Mucosa of stomach (tissue), 1 donor: Measurements from ENCODE around the gene ARF6.
"Not testable (repeated sequence)": the region's sequence is repeated elsewhere in the genome, so short reads cannot be mapped to it uniquely, and the experiment has no call there.

Experiments used
- H3K27me3 ChIP-seq: one replicate; pipeline ENCODE4 v1.7.0; 2013; ENCODE audit warnings: mild to moderate bottlenecking, low read length; ENCODE audit not compliant: control insufficient read depth, insufficient read depth
- H3K36me3 ChIP-seq: one replicate; pipeline ENCODE4 v1.7.0; 2013; ENCODE audit warnings: low read length; ENCODE audit not compliant: control insufficient read depth, insufficient read depth
- H3K4me1 ChIP-seq: one replicate; pipeline ENCODE4 v1.7.0; 2013; ENCODE audit warnings: mild to moderate bottlenecking, low read length; ENCODE audit not compliant: control insufficient read depth, insufficient read depth
- H3K4me3 ChIP-seq: one replicate; pipeline ENCODE4 v1.7.0; 2013; ENCODE audit warnings: low read length
- H3K9ac ChIP-seq: one replicate; pipeline ENCODE4 v1.7.0; 2013; ENCODE audit warnings: mild to moderate bottlenecking, low read length, moderate library complexity
- H3K9me3 ChIP-seq: one replicate; pipeline ENCODE4 v1.7.0; 2013; ENCODE audit warnings: mild to moderate bottlenecking, low read length, moderate library complexity; ENCODE audit not compliant: control insufficient read depth
- donor health status: Pancreatic carcinoma.

Gene ARF6

GRCh38 chr14:49898485-49898884, 5.6 kb downstream of the ARF6 start:
- peaks cover 15% of the 10 kb centered on the region for H3K4me1 ChIP-seq
- H3K36me3 ChIP-seq: peaks cover 4% of the 10 kb centered on the region
- no peak overlapping the region for H3K4me3 ChIP-seq
- no peaks in the 10 kb centered on the region for H3K9me3 ChIP-seq
- no peak overlapping the region for H3K9ac ChIP-seq
- no peaks in the 10 kb centered on the region for H3K27me3 ChIP-seq

GRCh38 chr14:49900973-49901372, 8.1 kb downstream of the ARF6 start:
- Histone ChIP-seq H3K9ac (no peak overlapping the region), H3K27me3 (no peaks in the 10 kb centered on the region), H3K9me3 (no peaks in the 10 kb centered on the region), H3K4me1 (peaks cover 15% of the 10 kb centered on the region), H3K36me3 (no peaks in the 10 kb centered on the region), H3K4me3 (no peak overlapping the region)

DNA sequence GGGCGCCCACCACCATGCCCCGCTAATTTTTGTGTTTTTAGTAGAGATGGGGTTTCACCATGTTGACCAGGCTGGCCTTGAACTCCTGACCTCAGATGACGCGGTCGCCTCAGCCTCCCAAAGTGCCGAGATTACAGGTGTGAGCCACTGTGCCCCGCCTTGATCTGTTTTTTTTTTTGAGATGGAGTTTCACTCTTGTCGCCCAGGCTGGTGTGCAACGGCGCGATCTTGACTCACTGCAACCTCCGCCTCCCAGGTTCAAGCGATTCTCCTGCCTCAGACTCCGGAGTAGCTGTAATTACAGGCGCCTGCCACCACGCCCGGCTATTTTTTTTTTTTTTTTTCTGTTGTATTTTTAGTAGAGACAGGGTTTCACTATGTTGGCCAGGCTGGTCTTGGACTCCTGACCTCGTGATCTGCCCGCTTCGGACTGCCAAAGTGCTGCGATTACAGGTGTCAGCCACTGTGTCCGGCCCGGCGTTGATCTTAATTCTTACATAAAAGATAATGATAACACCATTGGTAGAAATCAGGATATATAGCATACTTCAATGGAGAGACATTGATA, 9.9 kb downstream of the ARF6 start:
- not testable (repeated sequence) for H3K9me3 ChIP-seq, H3K4me3 ChIP-seq, H3K36me3 ChIP-seq, H3K9ac ChIP-seq, H3K27me3 ChIP-seq
- H3K4me1 ChIP-seq: peaks cover 18% of the 10 kb centered on the region

GRCh38 chr14:49904270-49904669, 11.4 kb downstream of the ARF6 start:
- H3K36me3 ChIP-seq: no peaks in the 10 kb centered on the region
- H3K4me3 ChIP-seq: no peak overlapping the region
- H3K27me3 ChIP-seq: no peaks in the 10 kb centered on the region
- peaks cover 12% of the 10 kb centered on the region for H3K4me1 ChIP-seq
- no peak overlapping the region for H3K9ac ChIP-seq
- H3K9me3 ChIP-seq: no peaks in the 10 kb centered on the region

GRCh38 chr14:49905989-49906388, 13.1 kb downstream of the ARF6 start:
- Histone ChIP-seq H3K4me1 (peaks cover 12% of the 10 kb centered on the region), H3K27me3 (no peaks in the 10 kb centered on the region), H3K9ac (no peak overlapping the region), H3K4me3 (no peak overlapping the region), H3K9me3 (no peaks in the 10 kb centered on the region), H3K36me3 (no peaks in the 10 kb centered on the region)

GRCh38 chr14:49907186-49907585, 14.3 kb downstream of the ARF6 start:
- Histone ChIP-seq H3K9me3 (no peaks in the 10 kb centered on the region), H3K27me3 (no peaks in the 10 kb centered on the region)

GRCh38 chr14:49908433-49908782, 15.5 kb downstream of the ARF6 start:
- Histone ChIP-seq H3K4me1 (peaks cover 19% of the 10 kb centered on the region), H3K4me3 (no peak overlapping the region), H3K27me3 (no peaks in the 10 kb centered on the region), H3K36me3 (no peaks in the 10 kb centered on the region), H3K9me3 (no peaks in the 10 kb centered on the region), H3K9ac (no peak overlapping the region)

More at GRCh38 chr14:49907186-49907585, 14.3 kb downstream of the ARF6 start:
- Histone ChIP-seq H3K4me1 (peaks cover 19% of the 10 kb centered on the region), H3K9ac (no peak overlapping the region), H3K36me3 (no peaks in the 10 kb centered on the region), H3K4me3 (no peak overlapping the region)

DNA sequence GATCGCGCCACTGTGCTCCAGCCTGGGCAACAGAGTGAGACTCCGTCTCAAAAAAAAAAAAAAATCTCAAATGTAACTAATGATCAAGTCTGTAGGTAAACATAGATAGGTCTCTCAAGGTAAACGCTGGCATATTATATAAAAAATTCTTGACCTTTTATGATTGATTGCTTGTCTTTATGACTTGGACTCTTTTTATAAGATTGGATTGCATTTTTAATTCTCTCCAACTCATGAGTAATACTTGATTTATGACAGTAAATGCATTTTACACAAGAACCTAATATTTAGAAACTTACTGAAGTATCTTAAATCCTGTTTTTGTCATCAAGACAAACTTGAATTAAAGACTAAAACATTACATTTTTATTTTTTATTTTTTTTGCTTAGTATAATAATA, 16.1 kb downstream of the ARF6 start:
- H3K9me3 ChIP-seq: no peaks in the 10 kb centered on the region
- H3K4me1 ChIP-seq: peaks cover 19% of the 10 kb centered on the region
- H3K9ac ChIP-seq: no peak overlapping the region
- no peak overlapping the region for H3K4me3 ChIP-seq
- no peaks in the 10 kb centered on the region for H3K27me3 ChIP-seq
- no peaks in the 10 kb centered on the region for H3K36me3 ChIP-seq

DNA sequence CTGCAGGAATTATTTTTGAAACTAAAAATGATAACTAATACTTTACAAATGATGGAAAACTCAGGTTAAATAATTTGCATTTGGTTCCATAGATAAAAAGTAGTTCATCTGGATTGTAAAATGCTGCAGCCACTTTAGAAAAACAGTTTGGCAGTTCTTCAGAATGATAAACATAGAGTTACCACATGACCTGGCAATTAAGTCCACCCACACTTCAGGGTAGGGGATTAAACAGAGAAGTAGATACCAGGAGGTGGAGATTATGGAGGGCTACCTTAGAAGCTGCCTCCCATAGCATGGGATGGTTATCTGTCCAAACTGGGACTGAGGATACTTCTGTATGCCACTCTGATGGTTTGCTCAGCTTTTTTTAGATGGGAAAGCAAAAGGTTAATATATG, 22.2 kb downstream of the ARF6 start:
- H3K4me1 ChIP-seq: peaks cover 11% of the 10 kb centered on the region
- no peak overlapping the region for H3K4me3 ChIP-seq
- H3K27me3 ChIP-seq: no peaks in the 10 kb centered on the region
- no peak overlapping the region for H3K9ac ChIP-seq
- H3K9me3 ChIP-seq: no peaks in the 10 kb centered on the region
- H3K36me3 ChIP-seq: no peaks in the 10 kb centered on the region

GRCh38 chr14:49918706-49919105, 25.8 kb downstream of the ARF6 start:
- Histone ChIP-seq H3K36me3 (no peaks in the 10 kb centered on the region), H3K4me3 (no peak overlapping the region), H3K9ac (no peak overlapping the region), H3K4me1 (peaks cover 8% of the 10 kb centered on the region), H3K9me3 (no peaks in the 10 kb centered on the region), H3K27me3 (no peaks in the 10 kb centered on the region)

DNA sequence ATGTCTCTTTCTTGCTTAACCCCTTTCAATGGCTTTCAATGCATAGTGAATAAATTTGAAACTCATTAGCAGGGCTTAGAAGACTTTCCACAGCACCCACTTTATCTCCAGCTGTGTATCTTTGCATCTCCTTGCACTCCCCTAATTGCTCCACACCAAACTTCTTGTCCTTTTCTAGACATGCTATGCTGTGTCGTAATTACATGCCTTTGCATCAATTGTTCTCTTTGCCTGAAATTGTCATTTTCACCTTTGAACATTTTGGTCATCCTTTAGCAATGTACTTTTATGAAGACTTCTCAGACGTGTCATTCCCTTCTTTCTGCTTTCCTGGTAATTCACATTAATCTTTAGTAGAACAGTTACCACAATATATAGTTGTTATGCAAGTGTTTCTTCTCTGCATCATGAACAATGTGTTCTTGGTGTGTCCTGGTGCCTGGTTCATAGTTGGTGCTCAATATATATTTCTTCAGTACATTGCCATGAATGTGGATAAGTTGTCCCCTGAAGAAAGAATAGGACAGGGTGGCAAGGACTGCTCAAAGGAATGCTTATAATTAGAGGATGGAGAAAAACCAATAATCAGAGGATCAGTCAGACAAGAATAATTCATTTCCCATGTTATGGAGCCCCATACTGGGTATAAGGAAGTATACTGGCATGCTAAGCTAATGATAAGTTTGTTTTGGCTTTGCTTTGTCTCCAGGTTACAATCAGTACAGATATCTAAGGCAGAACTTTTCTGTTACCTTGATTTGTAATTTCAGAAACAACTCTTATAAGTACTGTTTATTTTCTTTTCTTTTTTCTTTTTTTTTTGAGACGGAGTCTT, 27.2 kb downstream of the ARF6 start:
- no peaks in the 10 kb centered on the region for H3K9me3 ChIP-seq
- H3K27me3 ChIP-seq: no peaks in the 10 kb centered on the region
- H3K4me1 ChIP-seq: peaks cover 8% of the 10 kb centered on the region
- no peak overlapping the region for H3K4me3 ChIP-seq
- H3K9ac ChIP-seq: no peak overlapping the region
- H3K36me3 ChIP-seq: no peaks in the 10 kb centered on the region

DNA sequence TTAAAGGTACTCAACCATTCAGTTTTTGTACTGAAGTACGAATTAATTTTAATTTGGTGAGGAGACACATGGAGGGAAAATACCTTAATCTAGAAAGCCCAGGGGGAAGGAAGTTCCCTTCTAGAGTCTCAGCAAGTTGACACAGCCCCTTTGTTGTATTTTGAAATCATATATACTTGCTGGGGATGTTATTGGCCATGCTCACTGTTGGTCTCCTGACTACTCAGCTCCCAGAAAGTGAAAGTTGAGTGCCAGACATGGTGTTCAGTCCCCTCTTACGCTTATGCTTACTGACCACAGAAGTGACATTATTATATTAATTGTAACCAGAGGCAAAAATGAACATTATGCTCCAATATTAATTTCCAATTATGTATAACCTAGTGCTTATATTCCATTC, 28.1 kb downstream of the ARF6 start:
- H3K9me3 ChIP-seq: no peaks in the 10 kb centered on the region
- H3K27me3 ChIP-seq: no peaks in the 10 kb centered on the region
- H3K4me1 ChIP-seq: peaks cover 8% of the 10 kb centered on the region
- H3K4me3 ChIP-seq: no peak overlapping the region
- no peaks in the 10 kb centered on the region for H3K36me3 ChIP-seq
- no peak overlapping the region for H3K9ac ChIP-seq
